Stimulated activated naive B cell treated with anti-CD40 and anti-IgM and Interleukin-4, amounts not matched to agents 10 μg/mL and 1 μg/mL and 100 μg/mL, for 72 hours (primary cell): Measurements from ENCODE around the gene SNX8.

Experiments
- ATAC-seq, 2 donors: fragments of 150-1000 bp; cut with Tn5 transposase; replicated peaks; 2 replicates each; pipeline ENCODE4 v1.10.0; 2021; ENCODE audit warnings: moderate library complexity in 1 of 2
- DNase-seq: peaks from one replicate; pipeline ENCODE4 v3.0.0; 2021
- H3K27ac Mint-ChIP-seq: one replicate; pipeline ENCODE4 v1.8.0; 2022; ENCODE audit warnings: mild to moderate bottlenecking, mixed read lengths
- H3K27me3 Mint-ChIP-seq, 2 donors: one replicate each; pipeline ENCODE4 v1.8.0; 2022; ENCODE audit warnings: mixed read lengths in 2 of 2
- H3K36me3 Mint-ChIP-seq, 2 donors: one replicate each; pipeline ENCODE4 v1.8.0; 2022; ENCODE audit warnings: mixed read lengths in 2 of 2, mild to moderate bottlenecking in 1 of 2
- H3K4me1 Mint-ChIP-seq, 2 donors: one replicate each; pipeline ENCODE4 v1.8.0; 2022; ENCODE audit warnings: mixed read lengths in 2 of 2, mild to moderate bottlenecking in 1 of 2
- H3K4me3 Mint-ChIP-seq, 2 donors: one replicate each; pipeline ENCODE4 v1.8.0; 2022; ENCODE audit warnings: mild to moderate bottlenecking in 2 of 2, mixed read lengths in 2 of 2, moderate library complexity in 1 of 2
- H3K9me3 Mint-ChIP-seq, 2 donors: one replicate each; pipeline ENCODE4 v1.8.0; 2022; ENCODE audit warnings: mixed read lengths in 2 of 2, mild to moderate bottlenecking in 1 of 2

The SNX8 gene

GRCh38 chr7:2314209-2314955 lies at the start of gene SNX8:
TSS of gene SNX8 (minus strand) at chr7:2314441. CDS start at chr7:2314421, 20 bp downstream.
- Mint-ChIP-seq H3K4me1 (peaks cover 17 to 33% of the 10 kb centered on the region in 2 donors), H3K36me3 (peaks cover 38% of the 10 kb centered on the region in 2 donors), H3K4me3 (no peak within 1 kb of the TSS), H3K27ac (peak within 1 kb of the TSS; percentile 97), H3K27me3 (no peaks in the 10 kb centered on the region), H3K9me3 (peaks cover 3% of the 10 kb centered on the region in 2 donors)
- ATAC-seq (peak; percentile 87 to 90), DNase-seq (peak; percentile 96)

DNA sequence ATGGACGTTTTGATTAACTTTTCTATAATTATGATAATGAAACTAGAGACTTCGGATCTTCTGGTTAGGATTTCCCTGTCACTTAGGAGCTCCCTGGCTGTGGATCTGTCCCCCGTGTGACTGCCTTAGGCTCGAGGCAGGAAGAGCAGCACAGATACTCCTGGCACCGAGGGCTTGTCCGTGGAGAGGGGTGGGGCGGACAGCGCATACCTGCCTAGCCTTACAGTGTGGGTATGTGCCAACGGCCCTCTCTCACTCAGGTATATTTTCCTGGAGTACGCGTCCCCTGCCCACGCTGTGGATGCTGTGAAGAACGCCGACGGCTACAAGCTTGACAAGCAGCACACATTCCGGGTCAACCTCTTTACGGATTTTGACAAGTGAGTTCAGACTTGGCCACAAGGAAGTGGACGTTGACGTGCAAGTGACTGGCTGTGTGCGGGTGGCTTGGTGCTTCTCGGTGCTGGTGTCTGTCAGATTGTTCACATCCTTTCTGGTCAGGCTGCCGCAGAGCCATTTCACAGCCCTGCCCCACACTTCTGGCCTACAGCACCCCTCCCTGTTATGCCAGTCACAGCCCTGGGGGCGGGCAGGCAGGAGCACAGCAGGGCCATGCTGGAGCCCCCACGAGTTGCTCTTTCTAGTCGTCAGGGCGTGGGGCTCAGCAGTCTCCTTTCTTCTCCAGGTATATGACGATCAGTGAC lies 48.3 kb upstream of the SNX8 start:
- Mint-ChIP-seq H3K27me3 (no peaks in the 10 kb centered on the region), H3K9me3 (no peaks in the 10 kb centered on the region), H3K4me1 (peaks cover 11 to 18% of the 10 kb centered on the region in 2 donors), H3K27ac (peak overlapping the region; percentile 51), H3K4me3 (no peak overlapping the region), H3K36me3 (peaks cover 30 to 64% of the 10 kb centered on the region in 2 donors)
- ATAC-seq, result no peak
- DNase-seq, result no peak

GRCh38 chr7:2360796-2361195 lies 46.6 kb upstream of the SNX8 start:
- no peaks in the 10 kb centered on the region for H3K9me3 Mint-ChIP-seq
- no peak for ATAC-seq
- H3K36me3 Mint-ChIP-seq, result peaks cover 32 to 55% of the 10 kb centered on the region in 2 donors
- DNase-seq, result no peak
- H3K4me1 Mint-ChIP-seq, result peaks cover 15 to 35% of the 10 kb centered on the region in 2 donors
- no peak overlapping the region for H3K4me3 Mint-ChIP-seq
- H3K27ac Mint-ChIP-seq, result no peak overlapping the region
- no peaks in the 10 kb centered on the region for H3K27me3 Mint-ChIP-seq

- DNase-seq (no peak), ATAC-seq (no peak)
- H3K27me3 Mint-ChIP-seq, result no peaks in the 10 kb centered on the region
- peaks cover 15 to 35% of the 10 kb centered on the region in 2 donors for H3K4me1 Mint-ChIP-seq
- H3K9me3 Mint-ChIP-seq, result no peaks in the 10 kb centered on the region
- H3K27ac Mint-ChIP-seq, result peak overlapping the region; percentile 31
- H3K36me3 Mint-ChIP-seq, result peaks cover 23 to 49% of the 10 kb centered on the region in 2 donors
- H3K4me3 Mint-ChIP-seq, result peak overlapping the region in 1 of 2 donors; percentile 6
These were observed 45.4 kb upstream of the SNX8 start for GRCh38 chr7:2359610-2360009.

DNA sequence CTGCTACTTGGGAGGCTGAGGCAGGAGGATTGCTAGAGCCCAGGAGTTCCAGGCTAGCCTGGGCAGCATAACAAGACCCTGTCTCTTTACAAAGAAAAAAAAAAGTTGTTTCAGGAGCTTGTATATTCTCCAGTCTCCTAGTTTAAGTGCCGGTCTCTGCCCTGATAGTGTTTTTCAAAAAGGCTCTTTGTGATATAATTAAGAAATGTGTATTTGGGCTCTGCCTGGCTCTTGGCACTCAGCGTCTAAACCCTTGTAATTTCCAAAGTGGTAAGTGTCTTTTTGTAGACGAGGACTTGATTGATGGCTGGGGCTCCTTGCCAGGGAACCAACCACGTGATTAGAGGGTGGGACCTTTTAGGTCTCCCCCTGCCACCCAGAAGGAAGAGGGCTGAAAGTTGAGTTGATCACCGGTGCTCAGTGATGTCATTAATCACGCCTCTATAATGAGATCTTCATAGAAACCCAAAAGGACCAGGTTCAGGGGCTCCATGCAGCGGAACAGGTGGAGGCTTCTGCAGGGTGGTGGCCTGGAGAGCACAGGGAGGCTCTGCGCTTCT lies 44.8 kb upstream of the SNX8 start:
- H3K27ac Mint-ChIP-seq, result peak overlapping the region; percentile 47
- no peaks in the 10 kb centered on the region for H3K9me3 Mint-ChIP-seq
- H3K4me3 Mint-ChIP-seq, result no peak overlapping the region

DNA sequence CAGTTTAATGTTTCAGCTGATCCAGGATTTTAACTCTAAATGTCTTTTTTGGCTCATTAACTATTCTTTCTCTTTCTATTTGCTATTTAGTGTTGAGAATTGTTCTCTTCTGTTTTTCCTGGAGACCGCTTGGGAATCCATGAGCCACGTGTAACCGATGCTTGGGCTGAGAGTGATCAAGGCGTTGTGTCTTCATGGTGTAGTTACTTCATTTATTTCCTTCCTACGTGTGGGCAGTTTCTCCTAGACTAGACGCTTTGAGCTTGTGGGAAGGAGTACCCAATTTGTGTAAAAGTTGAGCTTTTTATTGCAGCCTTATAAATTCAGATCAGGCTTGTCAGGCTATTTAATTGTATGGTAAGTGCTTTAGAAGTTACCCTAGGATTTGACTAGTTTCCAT lies 43.3 kb upstream of the SNX8 start:
- Mint-ChIP-seq H3K4me1 (peaks cover 15 to 35% of the 10 kb centered on the region in 2 donors), H3K36me3 (peaks cover 11 to 41% of the 10 kb centered on the region in 2 donors), H3K9me3 (no peaks in the 10 kb centered on the region), H3K27ac (peak overlapping the region; percentile 48), H3K27me3 (no peaks in the 10 kb centered on the region), H3K4me3 (peak overlapping the region in 1 of 2 donors; percentile 45)
- DNase-seq, result no peak
- no peak for ATAC-seq

More for the DNA sequence above, 44.8 kb upstream of the SNX8 start:
- H3K27me3 Mint-ChIP-seq, result no peaks in the 10 kb centered on the region
- peaks cover 21 to 49% of the 10 kb centered on the region in 2 donors for H3K36me3 Mint-ChIP-seq
- peaks cover 15 to 35% of the 10 kb centered on the region in 2 donors for H3K4me1 Mint-ChIP-seq
- DNase-seq (no peak), ATAC-seq (no peak)

- Mint-ChIP-seq H3K9me3 (no peaks in the 10 kb centered on the region), H3K36me3 (peaks cover 9 to 36% of the 10 kb centered on the region in 2 donors), H3K4me3 (peak overlapping the region in 1 of 2 donors; percentile 45), H3K4me1 (peaks cover 15 to 35% of the 10 kb centered on the region in 2 donors), H3K27me3 (no peaks in the 10 kb centered on the region), H3K27ac (no peak overlapping the region)
- ATAC-seq, result no peak
- DNase-seq, result no peak
These were observed 42.9 kb upstream of the SNX8 start for GRCh38 chr7:2357165-2357564.

DNA sequence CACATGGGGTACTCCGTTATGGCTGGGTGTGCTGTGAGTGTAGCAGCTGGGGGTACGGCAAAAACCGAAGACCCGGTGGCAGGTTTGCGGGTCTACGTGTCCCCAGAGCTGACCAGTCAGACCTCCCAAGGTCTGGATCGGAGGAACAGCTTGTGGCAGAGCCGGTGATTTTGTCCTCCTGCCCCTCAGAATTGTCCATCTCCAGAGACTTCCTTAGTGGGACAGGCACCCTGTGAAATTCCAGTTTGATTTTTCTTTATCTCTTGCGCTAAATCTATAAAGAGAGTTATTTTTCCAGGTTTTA lies 41.4 kb upstream of the SNX8 start:
- Mint-ChIP-seq H3K27ac (peak overlapping the region; percentile 88), H3K36me3 (peaks cover 9 to 34% of the 10 kb centered on the region in 2 donors), H3K4me3 (peak overlapping the region; percentile 86 to 89), H3K27me3 (no peaks in the 10 kb centered on the region), H3K9me3 (no peaks in the 10 kb centered on the region), H3K4me1 (peaks cover 15 to 33% of the 10 kb centered on the region in 2 donors)
- no peak for DNase-seq
- no peak for ATAC-seq

- Mint-ChIP-seq H3K27me3 (no peaks in the 10 kb centered on the region), H3K36me3 (peaks cover 9 to 29% of the 10 kb centered on the region in 2 donors), H3K4me1 (peaks cover 15 to 32% of the 10 kb centered on the region in 2 donors), H3K9me3 (no peaks in the 10 kb centered on the region), H3K27ac (peak overlapping the region; percentile 99), H3K4me3 (peak overlapping the region; percentile 86 to 89)
- DNase-seq (no peak), ATAC-seq (peak; percentile 6 to 18)
These were observed 40.9 kb upstream of the SNX8 start for GRCh38 chr7:2354939-2355704.

DNA sequence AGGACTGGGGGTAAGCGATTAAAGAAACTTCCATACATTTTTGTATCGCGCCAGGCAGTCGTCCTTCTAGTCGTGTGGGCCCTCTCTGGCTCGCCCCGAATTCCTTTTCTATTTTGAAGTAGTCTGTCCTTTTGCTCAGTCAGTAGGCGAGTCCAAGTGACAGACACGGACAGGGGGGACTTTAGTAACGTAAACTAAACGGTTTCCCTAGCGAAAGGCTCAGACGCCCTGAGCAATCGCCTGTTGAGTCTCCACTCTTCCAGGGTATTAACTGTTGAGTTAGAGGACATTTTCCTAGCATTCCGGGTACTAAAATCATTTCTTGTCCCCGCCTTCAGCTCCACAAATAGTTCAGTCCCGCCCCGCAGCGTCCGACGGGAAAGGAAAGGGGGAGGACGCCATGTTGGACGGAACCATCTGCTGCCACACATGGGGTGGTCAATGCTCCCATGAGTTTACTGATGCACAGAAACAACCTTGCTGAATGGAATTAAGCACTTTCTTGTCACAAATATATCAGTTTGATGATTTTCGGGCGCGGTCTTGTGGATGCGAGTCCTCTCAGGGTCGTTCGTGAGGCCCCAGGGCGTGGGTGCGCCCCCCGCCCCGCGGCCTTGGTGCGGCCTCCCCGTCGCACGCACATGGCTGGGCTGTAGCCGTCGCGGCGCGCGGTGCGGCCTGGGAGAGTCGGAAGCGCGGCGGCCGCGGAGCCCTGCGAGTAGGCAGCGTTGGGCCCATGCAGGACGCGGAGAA lies 40.1 kb upstream of the SNX8 start, which contains the start of gene EIF3B:
TSS of gene EIF3B (plus strand) at position 642 of the 753 bp plus-strand sequence. CDS start at position 737, 95 bp downstream.
- DNase-seq, result peak; percentile 81
- peak within 1 kb of the TSS; percentile 99 for H3K27ac Mint-ChIP-seq
- no peaks in the 10 kb centered on the region for H3K9me3 Mint-ChIP-seq
- peak within 1 kb of the TSS; percentile 86 to 89 for H3K4me3 Mint-ChIP-seq
- H3K27me3 Mint-ChIP-seq, result no peaks in the 10 kb centered on the region
- H3K4me1 Mint-ChIP-seq, result peaks cover 10 to 26% of the 10 kb centered on the region in 2 donors
- peaks cover 4 to 22% of the 10 kb centered on the region in 2 donors for H3K36me3 Mint-ChIP-seq
- ATAC-seq, result peak; percentile 91 to 92

DNA sequence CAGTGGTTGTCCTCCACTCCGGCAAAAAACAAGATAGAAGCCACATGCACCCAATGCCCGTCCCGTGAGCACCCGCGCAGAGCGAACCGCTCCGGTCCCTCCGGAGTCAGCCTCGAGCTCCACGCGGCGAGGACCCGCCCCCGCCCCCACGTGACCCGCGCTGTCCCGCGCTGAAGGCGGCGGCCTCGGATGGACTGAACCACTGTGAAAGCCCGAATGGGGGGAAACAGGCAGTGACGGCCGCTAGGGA lies 39.6 kb upstream of the SNX8 start:
- no peaks in the 10 kb centered on the region for H3K9me3 Mint-ChIP-seq
- H3K27ac Mint-ChIP-seq, result peak overlapping the region; percentile 99
- H3K4me1 Mint-ChIP-seq, result peaks cover 8 to 21% of the 10 kb centered on the region in 2 donors
- peaks cover 4 to 17% of the 10 kb centered on the region in 2 donors for H3K36me3 Mint-ChIP-seq
- peak overlapping the region; percentile 86 to 89 for H3K4me3 Mint-ChIP-seq
- DNase-seq, result peak; percentile 86
- ATAC-seq, result peak; percentile 76 to 80
- H3K27me3 Mint-ChIP-seq, result no peaks in the 10 kb centered on the region

DNA sequence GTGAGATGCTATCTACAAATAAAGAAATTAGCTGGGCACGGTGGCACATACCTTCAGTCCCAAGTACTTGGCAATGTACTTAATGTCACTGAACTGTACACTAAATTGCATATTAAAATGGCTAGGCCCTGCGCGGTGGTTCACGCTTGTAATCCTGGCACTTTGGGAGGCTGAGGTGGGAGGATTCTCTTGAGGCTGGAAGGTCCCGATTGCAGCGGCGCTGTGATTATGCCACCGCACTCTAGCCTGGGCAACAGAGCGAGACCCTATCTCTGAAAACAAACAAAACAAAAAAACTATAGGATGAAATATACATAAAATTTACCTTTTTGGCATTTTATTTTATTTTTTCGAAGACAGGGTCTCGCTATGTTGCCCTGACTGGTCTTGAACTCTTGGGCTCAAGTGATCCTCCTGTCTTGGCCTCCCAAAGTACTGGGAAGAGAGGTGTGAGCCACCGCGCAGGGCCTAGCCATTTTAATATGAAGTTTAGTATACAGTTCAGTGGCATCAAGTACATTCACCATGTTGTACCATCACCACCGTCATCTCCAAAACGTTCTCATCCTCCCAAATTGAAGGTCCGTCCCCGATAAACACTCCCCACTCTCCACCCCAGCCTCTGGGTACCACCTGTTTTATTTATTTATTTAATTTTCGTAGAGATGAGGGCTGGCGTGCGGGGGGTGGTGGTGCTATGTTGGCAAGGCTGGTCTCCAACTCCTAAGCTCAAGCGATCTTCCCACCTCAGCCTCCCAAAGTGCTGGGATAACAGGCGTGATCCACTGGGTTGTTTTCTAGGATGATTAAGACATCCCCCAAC lies 39.1 kb upstream of the SNX8 start:
- Mint-ChIP-seq H3K9me3 (no peaks in the 10 kb centered on the region), H3K27me3 (no peaks in the 10 kb centered on the region), H3K4me3 (peak overlapping the region; percentile 86 to 89), H3K27ac (peak overlapping the region; percentile 99), H3K36me3 (peaks cover 4 to 17% of the 10 kb centered on the region in 2 donors), H3K4me1 (peaks cover 6 to 21% of the 10 kb centered on the region in 2 donors)
- DNase-seq, result no peak
- ATAC-seq, result peak; percentile 1 to 2

DNA sequence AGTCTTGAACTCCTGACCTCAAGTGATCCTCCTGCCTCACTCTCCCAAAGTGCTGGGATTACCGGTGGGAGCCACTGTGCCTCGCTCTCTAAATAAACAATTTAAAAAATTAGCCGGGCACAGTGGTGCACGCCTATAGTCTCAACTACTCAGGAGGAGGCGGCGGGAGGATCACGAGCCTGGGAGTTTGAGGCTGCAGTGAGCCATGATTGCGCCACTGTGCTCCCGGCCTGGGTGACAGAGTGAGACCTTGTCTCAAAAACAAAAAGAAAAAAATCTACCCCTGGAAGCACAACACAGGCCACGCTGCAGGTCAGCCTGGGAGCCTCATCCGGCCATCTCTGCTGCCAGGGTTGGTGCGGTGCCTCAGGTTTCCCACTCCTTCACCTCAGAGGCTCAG lies 36.6 kb upstream of the SNX8 start:
- Mint-ChIP-seq H3K27me3 (no peaks in the 10 kb centered on the region), H3K36me3 (peaks cover 0 to 12% of the 10 kb centered on the region in 2 donors), H3K27ac (no peak overlapping the region), H3K4me3 (no peak overlapping the region), H3K4me1 (peaks cover 4 to 14% of the 10 kb centered on the region in 2 donors), H3K9me3 (no peaks in the 10 kb centered on the region)
- DNase-seq (no peak), ATAC-seq (no peak)
